ENCODE results near the gene MSMO1. TPM values are rescaled to one million over a fixed set of nuclear protein-coding genes. Genes with fewer than 3 reads are reported as not detected.

Gene MSMO1
- total RNA-seq, 2 experiments from 2014 or later, result 41.6 to 91.5 TPM

- Histone ChIP-seq H3K4me1 (ENCODE audit: insufficient read depth, low read length, poor library complexity, severe bottlenecking) (peaks cover 35% of the 10 kb centered on the region), H3K79me2 (ENCODE audit: insufficient read depth, low read depth, low read length) (no peaks in the 10 kb centered on the region; the same call in 1 of the 2 replicates), H3K9me3 (ENCODE audit: low read length) (no peaks in the 10 kb centered on the region), H3K27ac (ENCODE audit: low read depth, low read length, poor library complexity, severe bottlenecking) (no peak overlapping the region), H3K4me2 (ENCODE audit: low read length) (no peak overlapping the region), H3K36me3 (ENCODE audit: insufficient read depth, low read length) (peaks cover 7% of the 10 kb centered on the region), H3K4me3 (ENCODE audit: low read depth, low read length, poor library complexity, severe bottlenecking) (no peak overlapping the region), H2AFZ (ENCODE audit: low read length) (no peak overlapping the region), H4K20me1 (ENCODE audit: insufficient read depth, low read length) (no peaks in the 10 kb centered on the region), H3K9me2 (ENCODE audit: insufficient read depth, low read length) (no peaks in the 10 kb centered on the region)
- intact Hi-C loops (cut with micrococcal nuclease; ENCODE audit: unreplicated experiment), result no loop called here
- ChIA-PET CTCF (ENCODE audit: unreplicated experiment) (no interaction called here), POLR2A (interaction anchor here (0.6 to 1.0 kb wide), 2 partner anchors 10 to 30 kb away, joined by 3 read pairs; no protein-coding TSS in a partner anchor)
- TF ChIP-seq CTCF (conservative IDR thresholded peaks at IDR 0.05; ENCODE audit: low read length), result no peak
- no peak for DNase-seq (ENCODE audit: low spot score)
- no TSS peak for BruUV-seq (replicated peaks)
Observed at GRCh38 chr4:165288226-165288625, 39.2 kb upstream of the MSMO1 start.

GRCh38 chr4:165288639-165289422 is 38.6 kb upstream of the MSMO1 start:
- peak; percentile 19; the same call in 1 of the 2 replicates for TF ChIP-seq CTCF (conservative IDR thresholded peaks at IDR 0.05; ENCODE audit: low read length)
- TF ChIP-seq EZH2phosphoT487 (IDR thresholded peaks at IDR 0.05; ENCODE audit: borderline replicate concordance, low read depth, low read length), result no peak
- no peak overlapping the region for H3K4me2 ChIP-seq (ENCODE audit: low read length)
- no peak overlapping the region for H3K27ac ChIP-seq (ENCODE audit: low read depth, low read length, poor library complexity, severe bottlenecking)
- H3K79me2 ChIP-seq (ENCODE audit: insufficient read depth, low read depth, low read length), result no peaks in the 10 kb centered on the region; the same call in 1 of the 2 replicates
- H3K36me3 ChIP-seq (ENCODE audit: insufficient read depth, low read length), result peaks cover 5% of the 10 kb centered on the region
- H3K9me3 ChIP-seq (ENCODE audit: low read length), result no peaks in the 10 kb centered on the region
- ChIA-PET CTCF (ENCODE audit: unreplicated experiment) (no interaction called here), POLR2A (interaction anchor here (0.5 to 1.4 kb wide), 7 partner anchors 9 to 559 kb away, joined by 3 to 7 read pairs (median 3); no protein-coding TSS in a partner anchor)
- no peaks in the 10 kb centered on the region for H3K9me2 ChIP-seq (ENCODE audit: insufficient read depth, low read length)
- H3K4me3 ChIP-seq (ENCODE audit: low read depth, low read length, poor library complexity, severe bottlenecking), result no peak overlapping the region
- H3K4me1 ChIP-seq (ENCODE audit: insufficient read depth, low read length, poor library complexity, severe bottlenecking), result peaks cover 41% of the 10 kb centered on the region
- no peak overlapping the region for H2AFZ ChIP-seq (ENCODE audit: low read length)
- intact Hi-C loops (cut with micrococcal nuclease; ENCODE audit: unreplicated experiment), result no loop called here
- DNase-seq (ENCODE audit: low spot score), result no peak
- no peaks in the 10 kb centered on the region for H4K20me1 ChIP-seq (ENCODE audit: insufficient read depth, low read length)
- BruUV-seq (replicated peaks), result no TSS peak

GRCh38 chr4:165289423-165289785 is 38.1 kb upstream of the MSMO1 start:
- intact Hi-C loops (cut with micrococcal nuclease; ENCODE audit: unreplicated experiment), result no loop called here
- CTCF ChIA-PET (ENCODE audit: unreplicated experiment), result no interaction called here

More at GRCh38 chr4:165289423-165289785, 38.1 kb upstream of the MSMO1 start:
- Histone ChIP-seq H3K27ac (ENCODE audit: low read depth, low read length, poor library complexity, severe bottlenecking) (no peak overlapping the region), H3K9me3 (ENCODE audit: low read length) (no peaks in the 10 kb centered on the region), H3K4me2 (ENCODE audit: low read length) (no peak overlapping the region), H3K79me2 (ENCODE audit: insufficient read depth, low read depth, low read length) (no peaks in the 10 kb centered on the region; the same call in 1 of the 2 replicates), H3K36me3 (ENCODE audit: insufficient read depth, low read length) (peaks cover 5% of the 10 kb centered on the region; the same call in 1 of the 2 replicates), H3K9me2 (ENCODE audit: insufficient read depth, low read length) (no peaks in the 10 kb centered on the region), H4K20me1 (ENCODE audit: insufficient read depth, low read length) (no peaks in the 10 kb centered on the region; the same call in 1 of the 2 replicates), H3K4me3 (ENCODE audit: low read depth, low read length, poor library complexity, severe bottlenecking) (no peak overlapping the region), H2AFZ (ENCODE audit: low read length) (no peak overlapping the region), H3K4me1 (ENCODE audit: insufficient read depth, low read length, poor library complexity, severe bottlenecking) (peaks cover 47% of the 10 kb centered on the region)
- no peak for DNase-seq (ENCODE audit: low spot score)
- POLR2A ChIA-PET, result interaction anchor here (0.5 to 1.4 kb wide), 8 partner anchors 12 to 560 kb away, joined by 3 to 7 read pairs (median 4); no protein-coding TSS in a partner anchor
- BruUV-seq (replicated peaks), result TSS peak; percentile 29
- TF ChIP-seq EZH2phosphoT487 (IDR thresholded peaks at IDR 0.05; ENCODE audit: borderline replicate concordance, low read depth, low read length) (no peak), CTCF (conservative IDR thresholded peaks at IDR 0.05; ENCODE audit: low read length) (0 out of 2 replicates have a peak, but pooled peaks have one; percentile 5)

Measured in OCI-LY7 (cell line).